Neural progenitor cell (in vitro differentiated cells): ENCODE results near the gene HM13.

Experiments
- EZH2phosphoT487 ChIP-seq: fragments of 200-600 bp; sonication (generic); IDR thresholded peaks from 2 replicates; pipeline ENCODE4 v1.6.1; 2017; ENCODE audit warnings: antibody characterized with exemption
- TF ChIP-seq, protein P1 (sequence below): fragments of 200-600 bp; sonication (generic); IDR thresholded peaks from 2 replicates; pipeline ENCODE4 v1.5.1; 2017; ENCODE audit warnings: antibody characterized with exemption, mild to moderate bottlenecking

DNA sequence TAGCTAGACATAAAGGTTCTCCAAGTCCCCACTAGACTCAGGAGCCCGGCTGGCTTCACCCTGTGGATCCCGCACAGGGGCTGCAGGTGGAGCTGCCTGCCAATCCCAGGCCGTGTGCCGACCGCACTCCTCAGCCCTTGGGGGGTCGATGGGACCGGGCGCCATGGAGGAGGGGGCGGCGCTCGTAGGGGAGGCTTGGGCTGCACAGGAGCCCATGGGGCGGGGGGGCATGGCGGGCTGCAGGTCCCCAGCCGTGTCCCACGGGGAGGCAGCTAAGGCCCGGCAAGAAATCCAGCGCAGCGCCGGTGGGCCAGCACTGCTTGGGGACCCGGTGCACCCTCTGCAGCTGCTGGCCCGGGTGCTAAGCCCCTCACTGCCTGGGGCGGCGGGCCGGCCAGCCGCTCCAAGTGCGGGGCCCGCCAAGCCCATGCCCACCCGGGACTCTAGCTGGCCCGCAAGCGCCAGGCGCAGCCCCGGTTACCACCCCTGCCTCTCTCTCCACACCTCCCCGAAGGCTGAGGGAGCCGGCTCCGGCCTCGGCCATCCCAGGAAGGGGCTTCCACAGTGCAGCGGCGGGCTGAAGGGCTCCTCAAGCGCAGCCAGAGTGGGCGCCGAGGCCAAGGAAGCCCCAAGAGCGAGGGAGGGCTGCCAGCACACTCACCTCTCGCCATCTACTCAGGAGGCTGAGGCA is 64.4 kb downstream of the HM13 start:
- TF ChIP-seq, protein P1, sequence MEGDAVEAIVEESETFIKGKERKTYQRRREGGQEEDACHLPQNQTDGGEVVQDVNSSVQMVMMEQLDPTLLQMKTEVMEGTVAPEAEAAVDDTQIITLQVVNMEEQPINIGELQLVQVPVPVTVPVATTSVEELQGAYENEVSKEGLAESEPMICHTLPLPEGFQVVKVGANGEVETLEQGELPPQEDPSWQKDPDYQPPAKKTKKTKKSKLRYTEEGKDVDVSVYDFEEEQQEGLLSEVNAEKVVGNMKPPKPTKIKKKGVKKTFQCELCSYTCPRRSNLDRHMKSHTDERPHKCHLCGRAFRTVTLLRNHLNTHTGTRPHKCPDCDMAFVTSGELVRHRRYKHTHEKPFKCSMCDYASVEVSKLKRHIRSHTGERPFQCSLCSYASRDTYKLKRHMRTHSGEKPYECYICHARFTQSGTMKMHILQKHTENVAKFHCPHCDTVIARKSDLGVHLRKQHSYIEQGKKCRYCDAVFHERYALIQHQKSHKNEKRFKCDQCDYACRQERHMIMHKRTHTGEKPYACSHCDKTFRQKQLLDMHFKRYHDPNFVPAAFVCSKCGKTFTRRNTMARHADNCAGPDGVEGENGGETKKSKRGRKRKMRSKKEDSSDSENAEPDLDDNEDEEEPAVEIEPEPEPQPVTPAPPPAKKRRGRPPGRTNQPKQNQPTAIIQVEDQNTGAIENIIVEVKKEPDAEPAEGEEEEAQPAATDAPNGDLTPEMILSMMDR, result no peak
- no peak for TF ChIP-seq EZH2phosphoT487
